Brain microvascular endothelial cell (primary cell): ENCODE measurements around the gene FBXO3.
A peak's percentile ranks its signal among the peaks of the same experiment; 100 is the strongest.

Source experiments
- DNase-seq: peaks from one replicate; pipeline ENCODE4 v3.0.0-alpha.2; 2020
- H3K27ac ChIP-seq: fragments of 250-450 bp; sonication (Bioruptor Pico); 2 replicates; pipeline ENCODE4 v1.5.1; 2020; ENCODE audit warnings: mild to moderate bottlenecking, moderate library complexity
- H3K27me3 ChIP-seq: fragments of 250-450 bp; sonication (Bioruptor Pico); replicated peaks from 2 replicates; pipeline ENCODE4 v1.5.1; 2020; ENCODE audit warnings: mild to moderate bottlenecking
- H3K36me3 ChIP-seq: fragments of 250-450 bp; sonication (Bioruptor Pico); replicated peaks from 2 replicates; pipeline ENCODE4 v1.5.1; 2020; ENCODE audit warnings: mild to moderate bottlenecking
- H3K4me3 ChIP-seq: 2 replicates; pipeline ENCODE4 v1.5.1; 2011; ENCODE audit warnings: low read depth, mild to moderate bottlenecking, control low read depth, low read length, moderate library complexity
- in situ Hi-C: cut with HindIII; loops from 2 replicates; pipeline ENCODE4 v1.10.0; 2017; ENCODE audit warnings: low sequenced_read_pairs, low pct_ligation_motif_present
- TF ChIP-seq, protein P1 (sequence below): IDR thresholded peaks from 2 replicates; pipeline ENCODE4 v1.5.1; 2011; ENCODE audit warnings: low read depth, mild to moderate bottlenecking, moderate library complexity, low read length, control low read depth, inconsistent platforms; ENCODE audit errors: missing control alignments

Gene FBXO3

DNA sequence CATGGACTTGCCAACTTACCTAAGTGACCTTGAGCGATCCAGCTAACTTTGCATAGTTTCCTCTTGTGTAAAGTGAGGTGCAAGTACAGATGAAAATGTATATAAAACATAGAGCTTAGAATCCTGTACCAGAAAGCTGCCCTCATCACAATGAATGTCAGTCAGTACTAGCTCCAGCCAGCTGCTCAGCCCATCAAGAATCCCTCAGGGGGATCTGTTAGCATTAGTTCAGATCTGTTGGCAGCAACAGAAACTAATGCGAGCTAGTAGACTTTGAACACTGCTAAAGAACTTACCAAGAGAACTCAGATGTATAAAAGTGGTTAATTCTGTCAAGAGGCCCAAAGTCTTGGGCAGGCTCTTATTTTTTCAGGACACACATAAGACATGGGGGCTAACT, 67.4 kb downstream of the FBXO3 start:
- TF ChIP-seq, protein P1, sequence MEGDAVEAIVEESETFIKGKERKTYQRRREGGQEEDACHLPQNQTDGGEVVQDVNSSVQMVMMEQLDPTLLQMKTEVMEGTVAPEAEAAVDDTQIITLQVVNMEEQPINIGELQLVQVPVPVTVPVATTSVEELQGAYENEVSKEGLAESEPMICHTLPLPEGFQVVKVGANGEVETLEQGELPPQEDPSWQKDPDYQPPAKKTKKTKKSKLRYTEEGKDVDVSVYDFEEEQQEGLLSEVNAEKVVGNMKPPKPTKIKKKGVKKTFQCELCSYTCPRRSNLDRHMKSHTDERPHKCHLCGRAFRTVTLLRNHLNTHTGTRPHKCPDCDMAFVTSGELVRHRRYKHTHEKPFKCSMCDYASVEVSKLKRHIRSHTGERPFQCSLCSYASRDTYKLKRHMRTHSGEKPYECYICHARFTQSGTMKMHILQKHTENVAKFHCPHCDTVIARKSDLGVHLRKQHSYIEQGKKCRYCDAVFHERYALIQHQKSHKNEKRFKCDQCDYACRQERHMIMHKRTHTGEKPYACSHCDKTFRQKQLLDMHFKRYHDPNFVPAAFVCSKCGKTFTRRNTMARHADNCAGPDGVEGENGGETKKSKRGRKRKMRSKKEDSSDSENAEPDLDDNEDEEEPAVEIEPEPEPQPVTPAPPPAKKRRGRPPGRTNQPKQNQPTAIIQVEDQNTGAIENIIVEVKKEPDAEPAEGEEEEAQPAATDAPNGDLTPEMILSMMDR: no peak
- Histone ChIP-seq H3K27me3 (no peaks in the 10 kb centered on the region), H3K4me3 (no peak overlapping the region), H3K27ac (peak overlapping the region; percentile 51), H3K36me3 (peaks cover 62% of the 10 kb centered on the region)
- no peak for DNase-seq
- in situ Hi-C loops: no loop called here

DNA sequence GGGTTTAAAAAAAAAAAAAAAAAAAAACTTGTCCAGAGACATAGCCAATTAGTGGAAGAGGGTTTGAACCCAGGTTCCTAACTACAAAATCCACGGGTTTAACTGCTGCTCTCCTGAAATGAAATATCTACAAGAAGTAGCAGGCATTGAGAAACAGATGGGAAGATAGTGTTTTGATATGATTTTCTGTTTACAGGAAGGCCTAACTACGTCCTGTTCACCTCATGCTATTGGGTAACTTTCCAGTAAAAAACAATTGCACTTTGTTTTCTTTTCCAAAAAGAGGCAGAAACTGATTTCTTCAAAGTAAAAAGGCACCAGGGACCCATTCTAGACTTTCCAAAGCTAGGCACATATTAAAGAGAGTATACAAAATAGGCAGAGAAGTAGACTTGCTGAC, 67.8 kb downstream of the FBXO3 start:
- H3K4me3 ChIP-seq: no peak overlapping the region
- H3K27me3 ChIP-seq: no peaks in the 10 kb centered on the region
- TF ChIP-seq, protein P1: no peak
- in situ Hi-C loops: no loop called here
- peak overlapping the region; percentile 51 for H3K27ac ChIP-seq
- DNase-seq: no peak
- peaks cover 59% of the 10 kb centered on the region for H3K36me3 ChIP-seq

DNA sequence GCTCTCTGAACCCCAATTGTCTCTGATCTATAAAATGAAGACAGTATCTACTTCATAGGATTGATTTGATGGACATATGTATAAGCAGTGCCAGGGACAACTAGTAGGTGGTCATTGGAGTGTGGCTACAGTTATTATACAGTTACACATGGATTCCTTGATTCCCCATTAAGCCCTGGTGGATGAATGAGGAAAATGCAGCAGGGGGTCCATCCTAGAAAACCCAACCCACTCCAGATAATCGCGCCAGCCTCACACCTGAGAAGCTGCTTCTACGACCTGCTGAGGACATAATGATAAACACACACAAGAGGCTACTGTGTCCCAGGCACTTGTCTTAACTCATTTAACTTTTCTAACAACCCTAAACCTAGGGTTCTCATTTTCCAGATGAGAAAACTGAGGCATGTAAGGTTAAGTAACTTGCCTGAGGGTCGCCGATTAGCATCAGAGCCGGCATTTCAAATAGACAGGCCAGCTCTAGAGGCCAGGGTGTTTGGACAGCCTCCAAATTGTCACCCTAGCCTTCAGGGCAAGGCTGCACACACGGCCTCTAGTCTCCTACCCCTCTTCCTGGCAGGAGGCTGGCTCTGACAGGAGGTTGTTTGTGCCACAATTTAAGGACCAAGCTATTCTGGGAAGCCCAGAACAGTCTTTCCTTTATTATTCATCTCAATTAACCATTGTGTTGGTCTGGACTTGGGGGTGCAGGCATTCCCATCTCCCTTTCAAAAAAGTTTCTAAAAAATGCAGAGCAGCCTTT, 69.9 kb downstream of the FBXO3 start:
- no peak for DNase-seq
- Histone ChIP-seq H3K4me3 (no peak overlapping the region), H3K27ac (peak overlapping the region; percentile 95), H3K27me3 (no peaks in the 10 kb centered on the region), H3K36me3 (peaks cover 42% of the 10 kb centered on the region)
- in situ Hi-C loops: no loop called here
- TF ChIP-seq, protein P1: peak; percentile 46

DNA sequence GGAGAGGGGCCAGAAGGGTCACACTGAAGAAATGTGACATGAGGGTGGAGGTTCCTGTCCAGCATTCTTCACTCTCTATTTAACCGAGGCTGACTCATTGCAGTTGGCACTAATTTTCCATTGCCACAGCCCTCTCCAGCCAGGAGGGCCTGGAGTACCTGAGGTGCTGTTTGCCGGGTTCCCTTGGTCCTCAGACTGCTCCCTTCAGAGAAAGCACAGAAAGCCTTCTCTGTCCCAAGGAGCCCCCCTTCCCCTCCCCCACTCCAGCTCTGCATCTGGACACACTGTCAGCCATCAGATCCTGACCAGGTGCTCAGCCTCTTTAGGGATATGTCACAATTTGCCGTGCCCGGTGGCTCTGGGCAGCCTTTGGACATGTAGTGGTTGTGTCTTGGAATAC, 70.5 kb downstream of the FBXO3 start:
- TF ChIP-seq, protein P1: no peak
- H3K27me3 ChIP-seq: no peaks in the 10 kb centered on the region
- DNase-seq: no peak
- H3K27ac ChIP-seq: peak overlapping the region; percentile 95
- in situ Hi-C loops: no loop called here
- no peak overlapping the region for H3K4me3 ChIP-seq
- peaks cover 37% of the 10 kb centered on the region for H3K36me3 ChIP-seq

DNA sequence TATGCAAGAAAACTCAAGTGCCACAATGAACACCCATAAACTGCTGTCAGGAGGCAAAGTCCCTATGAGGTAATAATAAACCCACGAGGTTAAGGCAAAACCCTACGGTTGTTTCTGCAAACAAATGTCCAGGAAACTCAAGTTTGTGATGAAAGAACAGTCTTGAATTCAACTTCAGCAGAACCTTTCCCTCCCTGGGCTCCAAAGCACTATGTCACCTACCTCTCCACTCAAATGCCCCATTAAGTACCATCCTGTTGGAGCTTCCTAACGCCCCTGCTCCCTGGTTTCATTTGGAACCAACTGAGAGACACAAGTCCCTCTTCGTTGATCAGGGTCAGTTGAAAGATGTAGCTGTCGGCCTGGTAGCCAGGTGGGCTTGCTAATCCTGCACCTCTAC, 71.1 kb downstream of the FBXO3 start:
- in situ Hi-C loops: no loop called here
- Histone ChIP-seq H3K27me3 (no peaks in the 10 kb centered on the region), H3K27ac (peak overlapping the region; percentile 95), H3K4me3 (no peak overlapping the region), H3K36me3 (peaks cover 37% of the 10 kb centered on the region)
- TF ChIP-seq, protein P1: no peak
- no peak for DNase-seq
